ENCODE results near the gene C7orf57. TPM values are rescaled to one million over a fixed set of nuclear protein-coding genes. Genes with fewer than 3 reads are reported as not detected.

The C7orf57 gene
- total and polyA plus RNA-seq, 2 donors (not counting 3 experiments of a cell fraction or from before 2014, with no cell fraction given): not detected

GRCh38 chr7:48028938-48029337 is 6.4 kb upstream of the C7orf57 start, which contains the start of gene SUN3:
Gene SUN3, minus strand, starts transcription at chr7:48029107. Its CDS starts 169 bp downstream, at chr7:48028938.
- CTCF ChIA-PET: interaction anchor here (0.9 kb wide), 1 partner anchor 32 kb away, joined by 3 read pairs; no protein-coding TSS in a partner anchor

More at GRCh38 chr7:48028938-48029337, 6.4 kb upstream of the C7orf57 start, which contains the start of gene SUN3:
- dilution Hi-C loops (cut with MboI; ENCODE audit: extremely low pct_ligation_motif_present, low sequenced_read_pairs) (no loop called here), intact Hi-C loops (cut with micrococcal nuclease) (no loop called here)
- Histone ChIP-seq H3K27me3 (ENCODE audit: control insufficient read depth in 2 of 2, insufficient read depth in 2 of 2, low read length in 2 of 2) (peaks cover 10 to 44% of the 10 kb centered on the region in 2 experiments), H3K9me3 (replicated peaks; ENCODE audit: control insufficient read depth, insufficient read depth, low read length) (no peaks in the 10 kb centered on the region), H3K4me3 (replicated peaks in 1 of 3; ENCODE audit: insufficient read depth in 1 of 3, low read depth in 1 of 3, low read length in 3 of 3) (no peak within 1 kb of the TSS), H3K27ac (ENCODE audit: insufficient read depth, low read depth, low read length) (no peak within 1 kb of the TSS), H3K4me1 (ENCODE audit: control insufficient read depth, extremely low read depth, insufficient read depth, low read length) (no peaks in the 10 kb centered on the region), H2AFZ (ENCODE audit: low read depth, low read length) (no peak within 1 kb of the TSS), H3K36me3 (ENCODE audit: control insufficient read depth in 2 of 2, extremely low read depth in 1 of 2, insufficient read depth in 2 of 2, low read length in 2 of 2) (no peaks in the 10 kb centered on the region), H3K9ac (replicated peaks; ENCODE audit: extremely low read depth, insufficient read depth, low read length) (no peak within 1 kb of the TSS), H3K79me2 (ENCODE audit: control insufficient read depth, insufficient read depth, low read length) (no peaks in the 10 kb centered on the region), H4K20me1 (replicated peaks; ENCODE audit: control insufficient read depth, extremely low read depth, insufficient read depth, low read length) (no peaks in the 10 kb centered on the region), H3K4me2 (ENCODE audit: insufficient read depth, low read length) (no peak within 1 kb of the TSS), H3K9me1 (replicated peaks; ENCODE audit: control insufficient read depth, extremely low read depth, insufficient read depth, low read length) (no peaks in the 10 kb centered on the region)
- FAIRE-seq: no peak
- POLR2A ChIA-PET: no interaction called here
- DNase-seq (ENCODE audit: low read depth, low spot score): no peak
- TF ChIP-seq FOS (IDR thresholded peaks at IDR 0.05; ENCODE audit: borderline replicate concordance, insufficient read depth, low read length) (no peak), MAX (IDR thresholded peaks at IDR 0.05; ENCODE audit: insufficient read depth, insufficient read length) (no peak), MYC (IDR thresholded peaks at IDR 0.05; ENCODE audit: low read depth, low read length) (no peak), JUN (IDR thresholded peaks at IDR 0.05; ENCODE audit: borderline replicate concordance, insufficient read depth, insufficient read length, low read depth) (no peak), EZH2 (IDR thresholded peaks at IDR 0.05; ENCODE audit: borderline replicate concordance, low read depth, low read length, severe bottlenecking) (no peak), GATA2 (IDR thresholded peaks at IDR 0.05; ENCODE audit: insufficient read depth, insufficient read length, low read depth, low read length) (no peak), POLR2A (IDR thresholded peaks at IDR 0.05; ENCODE audit: low read depth, low read length) (no peak), CTCF (IDR thresholded peaks at IDR 0.05; ENCODE audit: extremely low read depth in 1 of 2, insufficient read depth in 1 of 2, low read depth in 1 of 2, low read length in 2 of 2) (no peak), POLR2AphosphoS5 (IDR thresholded peaks at IDR 0.05; ENCODE audit: insufficient read depth, low read depth, low read length) (no peak)
- no TSS peak for BruUV-seq (replicated peaks)
